Endodermal cell (in vitro differentiated cells): ENCODE results near the gene SLC13A3. TPM values are rescaled to one million over a fixed set of nuclear protein-coding genes. Genes with fewer than 3 reads are reported as not detected.
A peak's percentile ranks its signal among the peaks of the same experiment; 100 is the strongest.

ENCODE experiments used
- DNase-seq: peaks from one replicate; pipeline ENCODE4 v3.0.0-alpha.2; 2017
- H3K27ac ChIP-seq: 2 replicates; pipeline ENCODE4 v1.5.1; 2013; ENCODE audit warnings: mild to moderate bottlenecking, low read depth, low read length, moderate library complexity
- H3K27me3 ChIP-seq: 2 replicates; pipeline ENCODE4 v1.6.1; 2013; ENCODE audit warnings: mild to moderate bottlenecking, low read length, moderate library complexity; ENCODE audit not compliant: insufficient read depth, control insufficient read depth, poor library complexity, severe bottlenecking
- H3K36me3 ChIP-seq: 2 replicates; pipeline ENCODE4 v1.7.0; 2013; ENCODE audit warnings: mild to moderate bottlenecking, low read length, moderate library complexity; ENCODE audit not compliant: control insufficient read depth, insufficient read depth
- H3K4me1 ChIP-seq: one replicate; pipeline ENCODE4 v1.7.0; 2013; ENCODE audit warnings: low read length; ENCODE audit not compliant: control insufficient read depth, insufficient read depth
- H3K4me3 ChIP-seq: 2 replicates; pipeline ENCODE4 v1.5.1; 2013; ENCODE audit warnings: mild to moderate bottlenecking, low read length, moderate library complexity
- H3K9ac ChIP-seq: 2 replicates; pipeline ENCODE4 v1.6.1; 2013; ENCODE audit warnings: mild to moderate bottlenecking, low read length, moderate library complexity; ENCODE audit not compliant: poor library complexity, severe bottlenecking; ENCODE audit errors: extremely low read depth
- H3K9me3 ChIP-seq: 2 replicates; pipeline ENCODE4 v1.6.1; 2013; ENCODE audit warnings: mild to moderate bottlenecking, low read length, moderate library complexity; ENCODE audit not compliant: control insufficient read depth
- H3K27ac Mint-ChIP-seq: 2 replicates; pipeline ENCODE4 v1.8.0; 2020; ENCODE audit warnings: mixed read lengths
- H3K27me3 Mint-ChIP-seq: 2 replicates; pipeline ENCODE4 v1.8.0; 2021; ENCODE audit warnings: mild to moderate bottlenecking, mixed read lengths; ENCODE audit not compliant: insufficient read depth
- H3K36me3 Mint-ChIP-seq: 2 replicates; pipeline ENCODE4 v1.8.0; 2020; ENCODE audit warnings: low read depth, mixed read lengths
- H3K4me1 Mint-ChIP-seq: 2 replicates; pipeline ENCODE4 v1.8.0; 2020; ENCODE audit warnings: mixed read lengths
- H3K4me3 Mint-ChIP-seq: 2 replicates; pipeline ENCODE4 v1.8.0; 2020; ENCODE audit warnings: mild to moderate bottlenecking, moderate library complexity, mixed read lengths
- H3K9me3 Mint-ChIP-seq: 2 replicates; pipeline ENCODE4 v1.8.0; 2020; ENCODE audit warnings: mild to moderate bottlenecking, mixed read lengths
- CTCF ChIP-seq: fragments of 200-600 bp; sonication (generic); conservative IDR thresholded peaks from 2 replicates; pipeline ENCODE4 v1.5.0; 2021; ENCODE audit warnings: antibody characterized with exemption, mild to moderate bottlenecking
- WGBS, 2 experiments: methylation state at CpG; one replicate each; pipeline versions ENCODE4 v1.1.5 to v1.1.7; 2013; ENCODE audit warnings: missing lambda C conversion rate in 2 of 2, mixed read lengths in 1 of 2; ENCODE audit not compliant: insufficient coverage in 1 of 2, insufficient read length in 1 of 2; 5-methylcytosine and 5-hydroxymethylcytosine counted together
- total RNA-seq, 2 donors: library from RNA; stranded (reverse); fragmentation: NEBNext Ultra II Directional in 1 of 2; extraction: Animal tissue kit (Norgen Biotek cat#: 25700) in 1 of 2; gene quantifications; 2 replicates in 1 of 2; 3 replicates in 1 of 2; pipeline ENCODE4 v1.2.1, GENCODE V29; 2021

Gene SLC13A3
- total RNA-seq, 2 donors from 2014 or later = 7.3 to 9.0 TPM

- no peaks in the 10 kb centered on the region for H3K36me3 ChIP-seq
These were observed 77.3 kb downstream of the SLC13A3 start for GRCh38 chr20:46573788-46574584.

GRCh38 chr20:46573234-46573633 lies 78.0 kb downstream of the SLC13A3 start:
- no peaks in the 10 kb centered on the region for H3K9me3 ChIP-seq
- H3K36me3 ChIP-seq = no peaks in the 10 kb centered on the region
- WGBS, 2 experiments = 71 to 92% methylated on average over 1 to 6 of the region's 6 CpGs
- no peak overlapping the region for H3K27ac ChIP-seq
- Mint-ChIP-seq H3K27me3 (no peaks in the 10 kb centered on the region), H3K4me3 (no peak overlapping the region), H3K27ac (no peak overlapping the region), H3K36me3 (peaks cover 13% of the 10 kb centered on the region), H3K4me1 (peaks cover 6% of the 10 kb centered on the region), H3K9me3 (no peaks in the 10 kb centered on the region)
- TF ChIP-seq CTCF = no peak
- DNase-seq = peak; percentile 14
- H3K4me3 ChIP-seq = no peak overlapping the region
- no peaks in the 10 kb centered on the region for H3K4me1 ChIP-seq
- no peaks in the 10 kb centered on the region for H3K27me3 ChIP-seq
- no peak overlapping the region for H3K9ac ChIP-seq

More at GRCh38 chr20:46573788-46574584, 77.3 kb downstream of the SLC13A3 start:
- Histone ChIP-seq H3K4me3 (no peak overlapping the region), H3K4me1 (no peaks in the 10 kb centered on the region), H3K9ac (no peak overlapping the region), H3K27ac (no peak overlapping the region), H3K9me3 (no peaks in the 10 kb centered on the region), H3K27me3 (no peaks in the 10 kb centered on the region)
- WGBS, 2 experiments = 93 to 95% methylated on average over 15 to 19 of the region's 19 CpGs
- H3K4me1 Mint-ChIP-seq = peaks cover 6% of the 10 kb centered on the region
- H3K36me3 Mint-ChIP-seq = peaks cover 15% of the 10 kb centered on the region
- H3K9me3 Mint-ChIP-seq = no peaks in the 10 kb centered on the region
- no peak overlapping the region for H3K27ac Mint-ChIP-seq
- peak; percentile 24 for DNase-seq
- H3K4me3 Mint-ChIP-seq = no peak overlapping the region
- H3K27me3 Mint-ChIP-seq = no peaks in the 10 kb centered on the region
- TF ChIP-seq CTCF = no peak

GRCh38 chr20:46572790-46573189 lies 78.5 kb downstream of the SLC13A3 start:
- Histone ChIP-seq H3K9ac (no peak overlapping the region), H3K9me3 (no peaks in the 10 kb centered on the region), H3K27ac (no peak overlapping the region), H3K4me1 (no peaks in the 10 kb centered on the region), H3K36me3 (no peaks in the 10 kb centered on the region), H3K4me3 (no peak overlapping the region), H3K27me3 (no peaks in the 10 kb centered on the region)
- Mint-ChIP-seq H3K4me1 (peaks cover 6% of the 10 kb centered on the region), H3K27ac (no peak overlapping the region), H3K4me3 (no peak overlapping the region), H3K27me3 (no peaks in the 10 kb centered on the region), H3K9me3 (no peaks in the 10 kb centered on the region), H3K36me3 (peaks cover 13% of the 10 kb centered on the region)
- no peak for TF ChIP-seq CTCF
- 97 to 100% methylated on average over 2 to 3 of the region's 3 CpGs for WGBS, 2 experiments
- no peak for DNase-seq
